CD14-positive monocyte (primary cell): ENCODE results near the gene UBE4A. TPM values are rescaled to one million over a fixed set of nuclear protein-coding genes. Genes with fewer than 3 reads are reported as not detected.

Experiments used
- DNase-seq, 3 donors: peaks; one replicate each; pipeline ENCODE4 v3.0.0-alpha.2; 2011 to 2022
- H2AFZ ChIP-seq: 2 replicates; pipeline ENCODE4 v1.6.0; 2012; ENCODE audit warnings: mild to moderate bottlenecking, low read depth, low read length, inconsistent platforms; ENCODE audit not compliant: insufficient read depth, poor library complexity, severe bottlenecking
- H3K27ac ChIP-seq, 2 donors: 1 replicate in 1 of 2; 2 replicates in 1 of 2; pipeline ENCODE4 v1.5.1; 2012 to 2013; ENCODE audit warnings: low read length in 2 of 2, control low read depth in 1 of 2, inconsistent platforms in 1 of 2, low read depth in 1 of 2, mild to moderate bottlenecking in 1 of 2
- H3K27me3 ChIP-seq, 2 donors: one replicate each; pipeline versions ENCODE4 v1.6.0 to v1.6.1; 2011 to 2013; ENCODE audit warnings: low read length in 2 of 2; ENCODE audit not compliant: control insufficient read depth in 2 of 2, insufficient read depth in 2 of 2
- H3K36me3 ChIP-seq, 2 donors: replicated peaks in 1 of 2; 1 replicate in 1 of 2; 2 replicates in 1 of 2; pipeline versions ENCODE4 v1.5.1 to v1.6.1; 2012 to 2013; ENCODE audit warnings: low read length in 2 of 2, control low read depth in 1 of 2, inconsistent platforms in 1 of 2, mild to moderate bottlenecking in 1 of 2; ENCODE audit not compliant: insufficient read depth in 2 of 2, control insufficient read depth in 1 of 2
- H3K4me1 ChIP-seq, 2 donors: 1 replicate in 1 of 2; 2 replicates in 1 of 2; pipeline versions ENCODE4 v1.5.1 to v1.6.1; 2012 to 2013; ENCODE audit warnings: low read length in 2 of 2, control low read depth in 1 of 2, inconsistent platforms in 1 of 2, mild to moderate bottlenecking in 1 of 2, moderate library complexity in 1 of 2; ENCODE audit not compliant: insufficient read depth in 2 of 2, control insufficient read depth in 1 of 2
- H3K4me2 ChIP-seq: replicated peaks from 2 replicates; pipeline ENCODE3; 2012; ENCODE audit warnings: low read length, moderate library complexity, mild to moderate bottlenecking; ENCODE audit not compliant: poor library complexity, severe bottlenecking; ENCODE audit errors: extremely low read depth
- H3K4me3 ChIP-seq, 3 experiments: fragments of 200-600 bp in 1 of 3; sonication (generic) in 1 of 3; replicated peaks in 1 of 3; 1 replicate in 2 of 3; 2 replicates in 1 of 3; pipeline ENCODE4 v1.5.1; 2011 to 2013; ENCODE audit warnings: low read length in 3 of 3, mild to moderate bottlenecking in 3 of 3, control low read depth in 2 of 3, low read depth in 2 of 3, inconsistent platforms in 1 of 3, moderate library complexity in 1 of 3
- H3K79me2 ChIP-seq: 2 replicates; pipeline ENCODE4 v1.6.0; 2012; ENCODE audit warnings: mild to moderate bottlenecking, control low read depth, inconsistent platforms, low read length, moderate library complexity; ENCODE audit not compliant: insufficient read depth
- H3K9ac ChIP-seq: 2 replicates; pipeline ENCODE4 v1.6.0; 2017; ENCODE audit warnings: low read length, mild to moderate bottlenecking; ENCODE audit not compliant: insufficient read depth, poor library complexity, severe bottlenecking
- H3K9me3 ChIP-seq, 2 donors: replicated peaks in 1 of 2; 1 replicate in 1 of 2; 2 replicates in 1 of 2; pipeline versions ENCODE4 v1.5.1 to v1.6.1; 2012 to 2013; ENCODE audit warnings: low read length in 2 of 2, control low read depth in 1 of 2; ENCODE audit not compliant: control insufficient read depth in 1 of 2, insufficient read depth in 1 of 2
- H4K20me1 ChIP-seq: 2 replicates; pipeline ENCODE4 v1.6.0; 2012; ENCODE audit warnings: mild to moderate bottlenecking, low read length, control low read depth, moderate library complexity; ENCODE audit not compliant: insufficient read depth
- H3K27ac Mint-ChIP-seq, 7 donors: one replicate each; pipeline ENCODE4 v1.8.0; 2020; ENCODE audit warnings: mild to moderate bottlenecking in 7 of 7, mixed read lengths in 7 of 7, moderate library complexity in 6 of 7, inconsistent platforms in 2 of 7
- H3K27me3 Mint-ChIP-seq, 3 donors: one replicate each; pipeline ENCODE4 v1.8.0; 2021 to 2022; ENCODE audit warnings: low read depth in 3 of 3, mild to moderate bottlenecking in 3 of 3, mixed read lengths in 3 of 3, moderate library complexity in 3 of 3, inconsistent platforms in 1 of 3
- H3K36me3 Mint-ChIP-seq, 2 donors: one replicate each; pipeline ENCODE4 v1.8.0; 2020; ENCODE audit warnings: mixed read lengths in 2 of 2, inconsistent platforms in 1 of 2, mild to moderate bottlenecking in 1 of 2
- H3K4me1 Mint-ChIP-seq: one replicate; pipeline ENCODE4 v1.8.0; 2020; ENCODE audit warnings: mild to moderate bottlenecking, mixed read lengths
- H3K4me3 Mint-ChIP-seq, 2 donors: one replicate each; pipeline ENCODE4 v1.8.0; 2020; ENCODE audit warnings: mild to moderate bottlenecking in 2 of 2, mixed read lengths in 2 of 2, moderate library complexity in 1 of 2
- H3K9me3 Mint-ChIP-seq, 7 donors: one replicate each; pipeline ENCODE4 v1.8.0; 2020 to 2022; ENCODE audit warnings: mixed read lengths in 7 of 7, mild to moderate bottlenecking in 6 of 7, moderate library complexity in 6 of 7, inconsistent platforms in 2 of 7
- CTCF ChIP-seq: fragments of 200-600 bp; IDR thresholded peaks from one replicate; pipeline ENCODE4 v1.8.0; 2022; ENCODE audit warnings: antibody characterized with exemption, mild to moderate bottlenecking
- WGBS: methylation state at CpG from one replicate; pipeline ENCODE4 v1.1.5; 2013; ENCODE audit warnings: missing lambda C conversion rate; ENCODE audit not compliant: insufficient coverage; 5-methylcytosine and 5-hydroxymethylcytosine counted together
- intact Hi-C, 2 donors: fragments of 100-400 bp; cut with micrococcal nuclease; formaldehyde crosslinking; loops; one replicate each; pipeline versions ENCODE4 v1.15.0 to v1.15.1; 2023
- polyA plus RNA-seq, 3 donors: library from polyadenylated mRNA; depleted of rRNA in 1 of 3; unstranded in 2 of 3; stranded (reverse) in 1 of 3; fragments of 300-500 nt in 2 of 3; fragments of >200 nt in 1 of 3; fragmentation: Illumina TruSeq in 2 of 3; gene quantifications; 1 replicate in 2 of 3; 2 replicates in 1 of 3; pipeline ENCODE4 v1.2.3, GENCODE V29; 2012 to 2021

The UBE4A gene
- polyA plus RNA-seq, 3 donors = 21.6 to 33.9 (median 22.7) TPM

- no peak overlapping the region for H3K4me2 ChIP-seq
- no peaks in the 10 kb centered on the region for H3K27me3 ChIP-seq
- TF ChIP-seq CTCF = no peak
- H3K9me3 ChIP-seq = no peaks in the 10 kb centered on the region
- intact Hi-C loops = no loop called here
- no peak overlapping the region for H3K9ac ChIP-seq
- H3K36me3 Mint-ChIP-seq = peaks cover 9 to 23% of the 10 kb centered on the region in 2 donors
- H2AFZ ChIP-seq = no peak overlapping the region
- H3K27ac ChIP-seq = no peak overlapping the region
- H3K4me3 Mint-ChIP-seq = no peak overlapping the region
- H3K27ac Mint-ChIP-seq = no peak overlapping the region
- H4K20me1 ChIP-seq = peaks cover 100% of the 10 kb centered on the region
- no peak for DNase-seq
- H3K79me2 ChIP-seq = peaks cover 100% of the 10 kb centered on the region
- peaks cover 51% of the 10 kb centered on the region for H3K4me1 Mint-ChIP-seq
- H3K9me3 Mint-ChIP-seq = no peaks in the 10 kb centered on the region
- no peak overlapping the region for H3K4me3 ChIP-seq
- peaks cover 2 to 15% of the 10 kb centered on the region in 2 donors for H3K36me3 ChIP-seq
- H3K27me3 Mint-ChIP-seq = no peaks in the 10 kb centered on the region
- 94% methylated on average over 3 of the region's 4 CpGs for WGBS
- H3K4me1 ChIP-seq = peaks cover 14 to 30% of the 10 kb centered on the region in 2 donors
These were observed 83.6 kb downstream of the UBE4A start for GRCh38 chr11:118442908-118443589.

GRCh38 chr11:118443590-118444218 lies 84.3 kb downstream of the UBE4A start:
- peaks cover 9 to 27% of the 10 kb centered on the region in 2 donors for H3K4me1 ChIP-seq
- no peak for DNase-seq
- H3K4me2 ChIP-seq = no peak overlapping the region
- no peak overlapping the region for H3K9ac ChIP-seq
- H3K36me3 ChIP-seq = peaks cover 2 to 15% of the 10 kb centered on the region in 2 donors
- no peak for TF ChIP-seq CTCF
- no CpG with 5 or more reads among the region's 2 CpGs for WGBS
- no peaks in the 10 kb centered on the region for H3K9me3 ChIP-seq
- H4K20me1 ChIP-seq = peaks cover 100% of the 10 kb centered on the region
- no peaks in the 10 kb centered on the region for H3K27me3 Mint-ChIP-seq
- H3K4me3 ChIP-seq = no peak overlapping the region
- no peaks in the 10 kb centered on the region for H3K27me3 ChIP-seq
- no peak overlapping the region for H3K27ac Mint-ChIP-seq
- no peak overlapping the region for H3K4me3 Mint-ChIP-seq
- peaks cover 100% of the 10 kb centered on the region for H3K79me2 ChIP-seq
- peaks cover 9 to 23% of the 10 kb centered on the region in 2 donors for H3K36me3 Mint-ChIP-seq
- H3K4me1 Mint-ChIP-seq = peaks cover 48% of the 10 kb centered on the region
- no peak overlapping the region for H2AFZ ChIP-seq
- no peaks in the 10 kb centered on the region for H3K9me3 Mint-ChIP-seq
- H3K27ac ChIP-seq = peak overlapping the region in 1 of 2 donors; percentile 2
- intact Hi-C loops = no loop called here
